Pancreas (tissue), 10 donors: Measurements from ENCODE around the gene CACNG7. TPM values are rescaled to one million over a fixed set of nuclear protein-coding genes. Genes with fewer than 3 reads are reported as not detected.
A peak's percentile ranks its signal among the peaks of the same experiment; 100 is the strongest.

Experiments used
- ATAC-seq, 4 donors: fragments of 200-7000 bp; cut with Tn5 transposase; one replicate each; pipeline versions ENCODE4 v1.8.0 to v1.9.1; 2020; ENCODE audit warnings: mild to moderate bottlenecking in 4 of 4, moderate library complexity in 4 of 4
- DNase-seq, 6 donors: peaks; one replicate each; pipeline ENCODE4 v3.0.0-alpha.2; 2020
- FAIRE-seq: peaks from 2 replicates; lab custom pipeline; 2012; peaks lifted over from hg19 to GRCh38; lab: Jason Lieb, UNC
- H3K27ac ChIP-seq, 4 donors: fragments of 200-600 bp; sonication (generic); 1 replicate in 3 of 4; 2 replicates in 1 of 4; pipeline versions ENCODE4 v1.5.0 to v1.8.0; 2020
- H3K27me3 ChIP-seq, 4 donors: fragments of 200-600 bp; one replicate each; pipeline ENCODE4 v1.8.0; 2021
- H3K36me3 ChIP-seq, 3 donors: fragments of 200-600 bp; sonication (generic) in 1 of 3; one replicate each; pipeline versions ENCODE4 v1.5.0 to v1.8.0; 2020 to 2021
- H3K4me1 ChIP-seq, 3 donors: fragments of 200-600 bp; one replicate each; pipeline ENCODE4 v1.8.0; 2021
- H3K4me3 ChIP-seq, 4 donors: fragments of 200-600 bp; sonication (generic) in 2 of 4; one replicate each; pipeline versions ENCODE4 v1.5.0 to v1.8.0; 2020 to 2021
- H3K9me3 ChIP-seq, 4 donors: fragments of 200-600 bp; one replicate each; pipeline ENCODE4 v1.8.0; 2021
- WGBS, 2 donors: extraction: QIAGEN DNeasy Blood & Tissue Kit; methylation state at CpG; one replicate each; pipeline ENCODE4 v1.1.7; 2013; 5-methylcytosine and 5-hydroxymethylcytosine counted together
- intact Hi-C, 3 donors: fragments of 100-400 bp; cut with DNase I; formaldehyde crosslinking; loops; one replicate each; pipeline versions ENCODE4 v1.11.1 to v1.14.2; 2022
- polyA plus RNA-seq, 2 donors: library from polyadenylated mRNA; stranded (reverse); fragments of 200-250 nt; gene quantifications; one replicate each; pipeline ENCODE4 v1.2.3, GENCODE V29; 2013
- total RNA-seq, 6 donors: library from RNA; stranded (reverse); fragmentation: NEBNext Ultra II Directional in 4 of 6; extraction: Animal tissue kit (Norgen Biotek cat#: 25700) in 4 of 6; gene quantifications; one replicate each; pipeline versions ENCODE4 v1.2.1 to v1.2.4, GENCODE V29; 2021 to 2023
- TF ChIP-seq, protein P1 (sequence below), 4 donors: fragments of 200-600 bp; sonication (generic) in 3 of 4; IDR thresholded peaks; one replicate each; pipeline versions ENCODE4 v1.5.0 to v1.8.0; 2021; ENCODE audit warnings: antibody characterized with exemption in 4 of 4
- donor health status: healthy with polysubstance abuse.
- donor health status: DM: no; HTN: no; CAD: no; lungs with moderate emphysema.
- donor health status: DM: no; HTN: no; CAD: no.
- donor health status: control.
- donor health status: control.
- donor health status: Bipolar disorder and iron deficiency.
- donor health status: DM: yes; HTN: yes; CAD: no.
- donor health status: DM: no; HTN: no; CAD: no.
- donor health status: DM: no; HTN: no; CAD: no.
- donor health status: DM: yes; HTN: yes; CAD: no.

Gene CACNG7
- total and polyA plus RNA-seq, 8 donors: 0.02 to 0.09 (median 0.06) TPM; not detected in 4

- DNase-seq (no peak), FAIRE-seq (no peak), ATAC-seq (no peak)
- TF ChIP-seq, protein P1, sequence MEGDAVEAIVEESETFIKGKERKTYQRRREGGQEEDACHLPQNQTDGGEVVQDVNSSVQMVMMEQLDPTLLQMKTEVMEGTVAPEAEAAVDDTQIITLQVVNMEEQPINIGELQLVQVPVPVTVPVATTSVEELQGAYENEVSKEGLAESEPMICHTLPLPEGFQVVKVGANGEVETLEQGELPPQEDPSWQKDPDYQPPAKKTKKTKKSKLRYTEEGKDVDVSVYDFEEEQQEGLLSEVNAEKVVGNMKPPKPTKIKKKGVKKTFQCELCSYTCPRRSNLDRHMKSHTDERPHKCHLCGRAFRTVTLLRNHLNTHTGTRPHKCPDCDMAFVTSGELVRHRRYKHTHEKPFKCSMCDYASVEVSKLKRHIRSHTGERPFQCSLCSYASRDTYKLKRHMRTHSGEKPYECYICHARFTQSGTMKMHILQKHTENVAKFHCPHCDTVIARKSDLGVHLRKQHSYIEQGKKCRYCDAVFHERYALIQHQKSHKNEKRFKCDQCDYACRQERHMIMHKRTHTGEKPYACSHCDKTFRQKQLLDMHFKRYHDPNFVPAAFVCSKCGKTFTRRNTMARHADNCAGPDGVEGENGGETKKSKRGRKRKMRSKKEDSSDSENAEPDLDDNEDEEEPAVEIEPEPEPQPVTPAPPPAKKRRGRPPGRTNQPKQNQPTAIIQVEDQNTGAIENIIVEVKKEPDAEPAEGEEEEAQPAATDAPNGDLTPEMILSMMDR (IDR thresholded peaks at IDR 0.05): no peak
- Histone ChIP-seq H3K36me3 (no peaks in the 10 kb centered on the region), H3K27me3 (peaks cover 0 to 9% (median 0%) of the 10 kb centered on the region in 4 donors), H3K4me1 (no peaks in the 10 kb centered on the region), H3K4me3 (no peak overlapping the region), H3K9me3 (no peaks in the 10 kb centered on the region), H3K27ac (no peak overlapping the region)
- intact Hi-C loops: no loop called here
- 51 to 58% methylated on average over 8 of the region's 8 CpGs for WGBS, 2 donors
Observed at GRCh38 chr19:53915000-53915399, 5.9 kb downstream of the CACNG7 start.

DNA sequence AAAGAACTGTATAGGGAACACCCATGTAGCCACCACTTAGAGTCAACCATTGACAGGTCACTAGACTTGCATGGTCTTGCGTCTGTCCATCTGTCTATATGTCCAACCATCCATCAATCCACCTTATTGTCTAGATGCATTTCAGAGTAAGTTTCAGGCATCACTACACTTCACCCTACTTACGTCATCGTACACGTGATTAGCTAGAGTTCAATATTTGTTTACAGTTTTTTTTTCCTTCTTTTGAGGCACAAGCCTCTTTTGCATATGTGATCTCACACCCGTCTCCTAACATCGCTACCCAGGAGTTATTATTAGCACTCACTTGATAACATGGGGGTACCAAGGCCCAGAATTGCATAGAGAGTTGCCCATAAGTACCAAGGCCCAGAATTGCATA, 6.9 kb downstream of the CACNG7 start:
- ATAC-seq (no peak), FAIRE-seq (no peak), DNase-seq (no peak)
- H3K9me3 ChIP-seq: no peaks in the 10 kb centered on the region
- no peaks in the 10 kb centered on the region for H3K4me1 ChIP-seq
- H3K36me3 ChIP-seq: no peaks in the 10 kb centered on the region
- H3K27ac ChIP-seq: no peak overlapping the region
- WGBS, 2 donors: 48 to 60% methylated on average over 6 of the region's 6 CpGs
- H3K27me3 ChIP-seq: peaks cover 0 to 4% (median 0%) of the 10 kb centered on the region in 4 donors
- H3K4me3 ChIP-seq: no peak overlapping the region
- intact Hi-C loops: no loop called here
- TF ChIP-seq, protein P1 (IDR thresholded peaks at IDR 0.05): no peak

GRCh38 chr19:53917356-53917755, 8.3 kb downstream of the CACNG7 start:
- Histone ChIP-seq H3K9me3 (no peaks in the 10 kb centered on the region), H3K4me3 (no peak overlapping the region), H3K36me3 (no peaks in the 10 kb centered on the region), H3K4me1 (no peaks in the 10 kb centered on the region), H3K27me3 (peaks cover 0 to 1% (median 0%) of the 10 kb centered on the region in 4 donors), H3K27ac (no peak overlapping the region)
- ATAC-seq (no peak), FAIRE-seq (no peak), DNase-seq (no peak)
- 69 to 70% methylated on average over 7 of the region's 7 CpGs for WGBS, 2 donors
- TF ChIP-seq, protein P1 (IDR thresholded peaks at IDR 0.05): no peak
- intact Hi-C loops: no loop called here

- Histone ChIP-seq H3K9me3 (no peaks in the 10 kb centered on the region), H3K4me1 (no peaks in the 10 kb centered on the region), H3K4me3 (no peak overlapping the region), H3K27ac (no peak overlapping the region), H3K36me3 (no peaks in the 10 kb centered on the region), H3K27me3 (no peaks in the 10 kb centered on the region)
- ATAC-seq (peak in 1 of 4 donors; percentile 59), DNase-seq (no peak), FAIRE-seq (no peak)
- WGBS, 2 donors: 15 to 26% methylated on average over 3 to 6 of the region's 8 CpGs
- intact Hi-C loops: no loop called here
- TF ChIP-seq, protein P1 (IDR thresholded peaks at IDR 0.05): no peak
Observed at GRCh38 chr19:53927739-53928138, 18.7 kb downstream of the CACNG7 start.

DNA sequence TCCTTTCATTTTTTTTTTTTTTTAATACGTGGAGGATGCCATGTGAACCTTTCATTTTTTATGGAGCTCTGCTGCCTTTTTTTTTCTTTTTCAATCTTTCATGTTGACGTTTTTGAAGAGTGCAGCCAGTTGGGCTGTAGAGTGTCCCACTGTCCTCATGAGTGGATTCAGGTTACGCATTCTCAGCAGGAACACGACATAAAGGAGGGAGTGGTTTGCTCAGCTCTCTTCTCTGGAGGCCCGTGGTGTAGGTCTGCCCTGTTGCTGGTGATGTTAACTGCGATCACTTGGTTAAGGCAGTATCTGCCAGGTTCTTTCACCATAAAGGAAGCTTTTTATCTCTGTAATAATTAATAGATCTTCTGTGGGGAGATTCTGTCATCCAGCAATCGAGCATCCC, 27.0 kb downstream of the CACNG7 start:
- Histone ChIP-seq H3K4me1 (no peaks in the 10 kb centered on the region), H3K27me3 (peaks cover 0 to 6% (median 0%) of the 10 kb centered on the region in 4 donors), H3K27ac (no peak overlapping the region), H3K4me3 (no peak overlapping the region), H3K36me3 (no peaks in the 10 kb centered on the region), H3K9me3 (no peaks in the 10 kb centered on the region)
- TF ChIP-seq, protein P1 (IDR thresholded peaks at IDR 0.05): no peak
- WGBS, 2 donors: 35 to 40% methylated on average over 7 of the region's 7 CpGs
- DNase-seq (no peak), ATAC-seq (no peak), FAIRE-seq (no peak)
- intact Hi-C loops: no loop called here
